Parathyroid adenoma (tissue), 2 donors: Measurements from ENCODE around the gene CLDN5.

ENCODE experiments used
- H2AFZ ChIP-seq: fragments of 300-600 bp; sonication (generic); one replicate; pipeline ENCODE4 v1.7.0; 2017; ENCODE audit warnings: antibody characterized with exemption, mild to moderate bottlenecking
- H3K27ac ChIP-seq: fragments of 300-600 bp; sonication (generic); one replicate; pipeline ENCODE4 v1.7.0; 2017
- H3K27me3 ChIP-seq: fragments of 300-600 bp; sonication (generic); one replicate; pipeline ENCODE4 v1.7.0; 2017; ENCODE audit warnings: low read length; ENCODE audit not compliant: control insufficient read depth, insufficient read depth
- H3K36me3 ChIP-seq: fragments of 300-600 bp; sonication (generic); one replicate; pipeline ENCODE4 v1.7.0; 2017; ENCODE audit warnings: low read length; ENCODE audit not compliant: control insufficient read depth, insufficient read depth
- H3K4me1 ChIP-seq: fragments of 300-600 bp; sonication (generic); one replicate; pipeline ENCODE4 v1.7.0; 2017; ENCODE audit warnings: control low read depth
- H3K4me2 ChIP-seq: fragments of 300-600 bp; sonication (generic); one replicate; pipeline ENCODE4 v1.7.0; 2017; ENCODE audit warnings: low read length
- H3K4me3 ChIP-seq: fragments of 300-600 bp; sonication (generic); one replicate; pipeline ENCODE4 v1.7.0; 2017; ENCODE audit warnings: low read depth, low read length
- H3K79me2 ChIP-seq: fragments of 300-600 bp; sonication (generic); one replicate; pipeline ENCODE4 v1.7.0; 2017; ENCODE audit warnings: control low read depth
- H3K9ac ChIP-seq: fragments of 300-600 bp; sonication (generic); one replicate; pipeline ENCODE4 v1.7.0; 2017; ENCODE audit warnings: mild to moderate bottlenecking
- H3K9me3 ChIP-seq: fragments of 300-600 bp; sonication (generic); one replicate; pipeline ENCODE4 v1.7.0; 2017; ENCODE audit warnings: low read length; ENCODE audit not compliant: control insufficient read depth
- CTCF ChIP-seq: fragments of 300-600 bp; sonication (generic); IDR thresholded peaks from one replicate; pipeline ENCODE4 v1.7.0; 2017; ENCODE audit warnings: antibody characterized with exemption, mild to moderate bottlenecking
- donor health status: primary hyperparathyroidism.

Gene CLDN5

GRCh38 chr22:19473578-19473977 is 50.6 kb downstream of the CLDN5 start:
- H3K27ac ChIP-seq: no peak overlapping the region
- H3K9ac ChIP-seq: no peak overlapping the region
- H3K79me2 ChIP-seq: peaks cover 9% of the 10 kb centered on the region
- H3K4me2 ChIP-seq: no peak overlapping the region
- H3K9me3 ChIP-seq: no peaks in the 10 kb centered on the region
- no peak overlapping the region for H2AFZ ChIP-seq
- H3K36me3 ChIP-seq: no peaks in the 10 kb centered on the region
- no peak for TF ChIP-seq CTCF
- H3K4me1 ChIP-seq: peaks cover 4% of the 10 kb centered on the region
- H3K27me3 ChIP-seq: no peaks in the 10 kb centered on the region
- no peak overlapping the region for H3K4me3 ChIP-seq
